GM12864 (cell line): Measurements from ENCODE around the gene EPB42.

Experiments
- DNase-seq: peaks from one replicate; pipeline ENCODE4 v3.0.0-alpha.2; 2011; ENCODE audit warnings: low read depth
- H3K4me3 ChIP-seq: 2 replicates; pipeline ENCODE4 v1.5.1; 2011; ENCODE audit warnings: mild to moderate bottlenecking, low read depth, low read length, control low read depth
- TF ChIP-seq, protein P1 (sequence below): IDR thresholded peaks from 2 replicates; pipeline ENCODE4 v1.5.1; 2011; ENCODE audit warnings: low read depth, mild to moderate bottlenecking, moderate library complexity, low read length, control low read depth, inconsistent platforms; ENCODE audit errors: missing control alignments

Gene EPB42

DNA sequence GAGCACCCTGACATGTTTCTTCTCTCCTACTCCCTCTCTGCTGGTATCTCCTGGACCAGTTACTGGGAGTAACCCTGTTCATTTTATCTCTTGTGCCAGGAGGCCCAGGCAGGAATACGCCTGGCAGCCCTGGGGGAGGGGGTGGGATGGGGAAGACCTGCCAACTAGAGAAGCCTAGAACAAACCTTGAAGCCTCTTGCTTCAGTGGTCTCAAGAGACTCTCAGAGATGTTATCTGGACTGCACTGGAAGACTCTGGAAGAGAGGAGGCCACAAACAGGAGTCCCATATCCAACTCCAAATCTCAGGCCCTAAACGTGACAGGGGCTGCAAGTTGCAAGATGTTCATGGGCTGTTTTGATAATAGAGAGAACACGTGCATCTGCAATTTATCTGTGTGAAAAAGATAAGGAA is at the start of gene EPB42:
EPB42 (minus strand) TSS at position 28 of the 413 bp plus-strand sequence. CDS start 193 bp downstream, outside the sequence.
- no peak for DNase-seq
- H3K4me3 ChIP-seq, result no peak within 1 kb of the TSS
- TF ChIP-seq, protein P1, sequence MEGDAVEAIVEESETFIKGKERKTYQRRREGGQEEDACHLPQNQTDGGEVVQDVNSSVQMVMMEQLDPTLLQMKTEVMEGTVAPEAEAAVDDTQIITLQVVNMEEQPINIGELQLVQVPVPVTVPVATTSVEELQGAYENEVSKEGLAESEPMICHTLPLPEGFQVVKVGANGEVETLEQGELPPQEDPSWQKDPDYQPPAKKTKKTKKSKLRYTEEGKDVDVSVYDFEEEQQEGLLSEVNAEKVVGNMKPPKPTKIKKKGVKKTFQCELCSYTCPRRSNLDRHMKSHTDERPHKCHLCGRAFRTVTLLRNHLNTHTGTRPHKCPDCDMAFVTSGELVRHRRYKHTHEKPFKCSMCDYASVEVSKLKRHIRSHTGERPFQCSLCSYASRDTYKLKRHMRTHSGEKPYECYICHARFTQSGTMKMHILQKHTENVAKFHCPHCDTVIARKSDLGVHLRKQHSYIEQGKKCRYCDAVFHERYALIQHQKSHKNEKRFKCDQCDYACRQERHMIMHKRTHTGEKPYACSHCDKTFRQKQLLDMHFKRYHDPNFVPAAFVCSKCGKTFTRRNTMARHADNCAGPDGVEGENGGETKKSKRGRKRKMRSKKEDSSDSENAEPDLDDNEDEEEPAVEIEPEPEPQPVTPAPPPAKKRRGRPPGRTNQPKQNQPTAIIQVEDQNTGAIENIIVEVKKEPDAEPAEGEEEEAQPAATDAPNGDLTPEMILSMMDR, result no peak

DNA sequence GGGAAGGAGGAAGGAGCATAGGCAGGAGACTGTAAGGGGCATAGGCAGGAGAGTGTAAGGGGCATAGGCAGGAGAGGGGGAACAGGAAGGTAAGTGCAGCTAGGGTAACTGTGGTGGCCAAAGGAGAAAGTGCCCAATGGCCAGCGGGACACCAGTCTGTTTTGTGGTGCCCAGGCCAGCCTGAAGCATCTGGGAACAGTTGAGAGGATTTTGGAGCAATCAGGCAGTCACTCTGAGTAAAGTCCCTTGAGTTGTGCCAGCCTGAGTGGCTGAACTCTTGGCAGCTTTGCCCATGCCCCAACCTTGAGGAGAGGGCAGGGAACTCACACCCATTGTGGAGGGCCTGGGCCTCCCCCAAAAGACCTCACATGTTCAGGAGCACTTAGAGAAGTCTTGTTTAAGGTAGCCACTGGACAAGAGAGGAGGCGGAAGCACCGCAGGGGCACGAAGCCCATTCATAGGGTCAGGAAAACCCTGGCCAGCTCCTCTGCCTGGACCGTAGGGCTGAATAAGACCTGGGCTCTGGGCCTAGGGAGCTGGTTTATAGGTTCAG is 49.4 kb upstream of the EPB42 start:
- H3K4me3 ChIP-seq, result no peak overlapping the region
- TF ChIP-seq, protein P1, result no peak

DNA sequence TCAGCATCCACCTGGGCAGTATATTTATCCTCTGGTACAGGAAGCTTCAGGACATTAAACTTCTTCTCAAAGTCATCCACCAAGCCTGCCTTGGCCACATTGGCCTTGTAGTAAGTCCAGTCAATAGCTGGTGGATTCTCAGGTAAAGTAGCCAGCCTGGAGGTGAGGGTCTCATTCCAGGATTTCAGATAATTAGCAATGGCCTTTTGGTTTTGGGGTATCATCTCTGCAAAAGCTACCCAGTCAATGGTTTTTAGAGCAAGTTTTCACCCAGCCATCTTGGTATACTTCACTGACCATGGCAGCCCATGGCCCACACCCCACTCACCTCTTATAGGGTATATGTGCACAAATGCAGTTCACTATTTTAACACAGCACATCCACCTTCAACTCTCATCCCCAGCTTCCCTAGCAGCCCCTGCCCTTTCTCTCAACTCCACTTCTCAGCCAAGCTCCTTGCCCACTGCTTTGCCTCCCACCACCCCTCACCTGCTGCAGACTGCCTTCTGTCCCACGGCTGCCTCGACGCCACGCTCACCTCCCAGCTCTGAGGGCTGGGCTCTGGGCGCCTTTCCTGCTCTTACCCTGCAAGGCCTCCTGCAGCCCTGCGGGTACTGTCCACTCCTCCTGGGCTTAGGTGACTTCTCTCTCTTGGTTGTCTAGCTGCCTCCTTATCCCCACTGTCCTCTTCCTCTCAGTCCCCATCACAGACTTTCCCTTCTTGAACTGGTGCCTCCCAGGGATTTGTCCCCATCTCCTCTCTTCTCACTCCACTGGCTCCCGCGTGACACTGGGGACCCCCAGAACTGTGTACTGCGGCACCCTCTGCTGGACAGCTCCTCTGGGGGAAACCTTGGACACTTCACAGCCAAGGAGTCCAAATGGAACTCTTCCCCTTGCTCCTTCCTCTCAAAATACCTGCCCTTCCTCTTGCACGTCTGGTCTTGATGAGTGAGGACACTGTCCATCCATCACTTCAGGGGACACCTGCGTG is 47.6 kb upstream of the EPB42 start:
- TF ChIP-seq, protein P1, result peak; percentile 34
- DNase-seq, result no peak
- H3K4me3 ChIP-seq, result no peak overlapping the region

More for the DNA sequence above, 49.4 kb upstream of the EPB42 start:
- no peak for DNase-seq

DNA sequence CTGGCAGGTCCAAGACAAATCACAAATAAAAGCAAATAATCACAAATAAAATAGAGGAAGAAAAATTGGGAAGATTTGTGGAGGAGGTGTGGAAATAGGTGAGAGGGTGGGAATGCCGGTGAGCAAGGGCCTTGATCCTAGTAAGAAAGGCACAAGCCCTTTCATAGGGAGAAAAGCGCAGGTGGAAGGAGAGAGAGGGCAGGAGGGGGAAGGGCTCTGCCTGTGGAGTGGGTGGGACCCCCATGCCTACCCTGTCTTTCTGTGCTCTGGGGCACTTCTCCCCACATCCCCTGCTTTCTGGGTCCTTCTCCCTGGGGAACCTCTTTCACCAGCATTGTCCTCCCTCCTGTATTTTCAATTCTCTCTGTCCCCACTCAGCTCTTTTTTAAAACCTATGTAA is 46.6 kb upstream of the EPB42 start:
- no peak for DNase-seq
- TF ChIP-seq, protein P1, result no peak
- H3K4me3 ChIP-seq, result no peak overlapping the region

DNA sequence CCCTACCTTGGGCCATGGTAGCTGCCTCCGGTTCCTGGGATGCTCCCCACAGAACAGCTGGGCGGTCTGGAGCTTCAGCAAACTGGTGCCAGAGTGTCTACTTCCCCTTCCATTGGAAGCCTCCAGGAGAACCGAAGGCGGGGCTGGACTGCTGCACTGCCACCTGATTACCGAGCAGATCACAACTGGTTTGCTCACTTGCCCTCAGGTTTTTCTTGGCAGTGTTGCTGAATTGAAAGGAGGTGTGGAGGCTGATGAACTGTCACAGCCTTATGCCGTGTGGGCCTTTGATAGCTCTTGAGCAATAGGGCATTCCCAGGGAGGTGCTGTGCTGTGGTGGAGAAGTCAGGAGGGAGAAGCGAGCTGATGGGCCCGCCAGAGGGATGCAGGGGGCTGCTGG is 46.0 kb upstream of the EPB42 start, which contains the start of gene TGM5:
TGM5 (minus strand) TSS at position 95 of the 400 bp plus-strand sequence; CDS start at position 16, 79 bp downstream.
- DNase-seq, result no peak
- TF ChIP-seq, protein P1, result no peak
- H3K4me3 ChIP-seq, result no peak within 1 kb of the TSS

DNA sequence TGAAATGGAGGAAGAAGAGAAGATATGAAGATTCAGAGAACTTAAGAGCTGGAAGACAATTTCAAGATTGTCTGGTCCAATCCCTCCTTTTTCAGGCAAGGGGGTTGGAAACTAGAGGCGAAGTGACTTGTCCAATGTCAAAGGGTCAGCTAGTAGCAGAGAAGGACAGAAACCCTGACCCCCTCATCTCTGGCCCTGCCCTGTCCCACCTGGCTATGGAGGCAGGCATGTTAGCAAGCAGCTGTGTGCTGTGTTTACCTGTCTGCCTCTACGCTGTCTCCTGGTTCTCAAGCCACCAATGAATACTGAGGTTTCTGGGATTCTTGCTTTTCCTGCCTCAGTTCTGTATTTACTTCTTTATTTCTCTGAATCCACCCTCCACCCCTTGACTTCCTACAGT is 45.6 kb upstream of the EPB42 start:
- no peak for DNase-seq
- TF ChIP-seq, protein P1, result no peak
- H3K4me3 ChIP-seq, result no peak overlapping the region
